Mucosa of descending colon (tissue), 3 donors: ENCODE results near the gene DGKQ. TPM values are rescaled to one million over a fixed set of nuclear protein-coding genes. Genes with fewer than 3 reads are reported as not detected.

Experiments used
- ATAC-seq: fragments of 200-7000 bp; cut with Tn5 transposase; one replicate; pipeline ENCODE4 v1.9.1; 2020; ENCODE audit warnings: mild to moderate bottlenecking, moderate library complexity
- DNase-seq, 3 donors: peaks; one replicate each; pipeline ENCODE4 v3.0.0-alpha.2; 2020
- H3K36me3 ChIP-seq: fragments of 200-600 bp; one replicate; pipeline ENCODE4 v1.8.0; 2021; ENCODE audit warnings: low read depth, mild to moderate bottlenecking
- H3K4me1 ChIP-seq: fragments of 200-600 bp; one replicate; pipeline ENCODE4 v1.8.0; 2021; ENCODE audit warnings: low read depth, mild to moderate bottlenecking
- H3K4me3 ChIP-seq: fragments of 200-600 bp; one replicate; pipeline ENCODE4 v1.8.0; 2021; ENCODE audit warnings: mild to moderate bottlenecking
- H3K9me3 ChIP-seq: fragments of 200-600 bp; one replicate; pipeline ENCODE4 v1.8.0; 2021; ENCODE audit warnings: mild to moderate bottlenecking
- intact Hi-C, 2 donors: fragments of 100-400 bp; cut with DNase I in 1 of 2; cut with micrococcal nuclease in 1 of 2; formaldehyde crosslinking; loops; one replicate each; pipeline versions ENCODE4 v1.11.0 to v1.11.1; 2022; cut with DNase I, micrococcal nuclease
- total RNA-seq, 3 donors: library from RNA; stranded (reverse); fragmentation: NEBNext Ultra II Directional in 2 of 3; extraction: Animal tissue kit (Norgen Biotek cat#: 25700) in 2 of 3; gene quantifications; one replicate each; pipeline versions ENCODE4 v1.2.1 to v1.2.4, GENCODE V29; 2021 to 2023
- TF ChIP-seq, protein P1 (sequence below): fragments of 200-600 bp; IDR thresholded peaks from one replicate; pipeline ENCODE4 v1.8.0; 2022; ENCODE audit warnings: antibody characterized with exemption, mild to moderate bottlenecking
- donor health status: DM: no; HTN: no; CAD: no; lungs with moderate emphysema.
- donor health status: DM: no; HTN: no; CAD: no.
- donor health status: DM: no; HTN: yes; CAD: no.

Gene DGKQ
- total RNA-seq, 3 donors from 2014 or later: 31.8 to 56.1 (median 41.7) TPM

DNA sequence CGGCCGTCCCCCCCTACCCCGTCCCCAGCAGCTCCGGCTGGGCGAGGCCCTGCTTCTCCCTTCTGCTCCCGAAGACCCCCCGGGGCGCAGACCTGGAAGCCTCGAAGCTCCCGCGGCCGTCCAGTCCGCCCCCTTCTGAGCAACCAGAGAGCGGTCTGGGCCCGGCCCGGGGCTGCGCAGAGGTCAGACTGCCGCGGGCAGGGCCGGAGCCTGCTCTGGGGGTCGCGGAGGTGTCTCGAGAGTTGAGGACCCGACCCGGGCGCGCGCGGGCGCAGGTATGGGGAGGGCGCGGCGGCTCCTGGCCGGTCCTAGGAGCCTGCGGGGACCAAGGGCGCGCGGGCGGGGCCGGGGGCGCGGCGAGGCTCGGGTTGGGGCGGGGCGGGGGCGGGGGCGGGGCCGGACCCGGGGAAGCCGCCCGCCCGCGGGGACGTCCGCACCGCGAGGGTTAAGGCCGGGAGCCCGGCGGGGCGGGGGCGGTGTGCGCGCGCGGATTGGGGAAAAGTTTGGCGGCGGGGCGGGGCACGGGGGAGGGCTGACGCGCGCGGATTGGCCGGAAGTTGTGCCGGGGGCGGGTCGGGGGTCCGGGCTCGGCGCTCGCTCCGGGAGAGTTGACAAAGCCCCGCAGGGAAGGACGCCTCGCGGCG is 37.8 kb upstream of the DGKQ start, which contains the start of gene FGFRL1:
Gene FGFRL1, plus strand, starts transcription at position 605 of the 644 bp plus-strand sequence. CDS start 860 bp downstream, outside the sequence.
- no peaks in the 10 kb centered on the region for H3K9me3 ChIP-seq
- DNase-seq: peak; percentile 94 to 96 (median 96)
- TF ChIP-seq, protein P1, sequence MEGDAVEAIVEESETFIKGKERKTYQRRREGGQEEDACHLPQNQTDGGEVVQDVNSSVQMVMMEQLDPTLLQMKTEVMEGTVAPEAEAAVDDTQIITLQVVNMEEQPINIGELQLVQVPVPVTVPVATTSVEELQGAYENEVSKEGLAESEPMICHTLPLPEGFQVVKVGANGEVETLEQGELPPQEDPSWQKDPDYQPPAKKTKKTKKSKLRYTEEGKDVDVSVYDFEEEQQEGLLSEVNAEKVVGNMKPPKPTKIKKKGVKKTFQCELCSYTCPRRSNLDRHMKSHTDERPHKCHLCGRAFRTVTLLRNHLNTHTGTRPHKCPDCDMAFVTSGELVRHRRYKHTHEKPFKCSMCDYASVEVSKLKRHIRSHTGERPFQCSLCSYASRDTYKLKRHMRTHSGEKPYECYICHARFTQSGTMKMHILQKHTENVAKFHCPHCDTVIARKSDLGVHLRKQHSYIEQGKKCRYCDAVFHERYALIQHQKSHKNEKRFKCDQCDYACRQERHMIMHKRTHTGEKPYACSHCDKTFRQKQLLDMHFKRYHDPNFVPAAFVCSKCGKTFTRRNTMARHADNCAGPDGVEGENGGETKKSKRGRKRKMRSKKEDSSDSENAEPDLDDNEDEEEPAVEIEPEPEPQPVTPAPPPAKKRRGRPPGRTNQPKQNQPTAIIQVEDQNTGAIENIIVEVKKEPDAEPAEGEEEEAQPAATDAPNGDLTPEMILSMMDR: no peak
- intact Hi-C loops: no loop called here
- no peak within 1 kb of the TSS for H3K4me3 ChIP-seq
- H3K4me1 ChIP-seq: peaks cover 11% of the 10 kb centered on the region
- H3K36me3 ChIP-seq: no peaks in the 10 kb centered on the region
- ATAC-seq: peak; percentile 66

- DNase-seq (peak; percentile 67 to 90 (median 78)), ATAC-seq (peak; percentile 55)
- Histone ChIP-seq H3K4me3 (peak overlapping the region; percentile 17), H3K36me3 (no peaks in the 10 kb centered on the region), H3K4me1 (peaks cover 11% of the 10 kb centered on the region), H3K9me3 (no peaks in the 10 kb centered on the region)
- intact Hi-C loops: no loop called here
- TF ChIP-seq, protein P1: no peak
These were observed 37.1 kb upstream of the DGKQ start for GRCh38 chr4:1010395-1011021.

- peak; percentile 81 for ATAC-seq
- H3K9me3 ChIP-seq: no peaks in the 10 kb centered on the region
- H3K36me3 ChIP-seq: no peaks in the 10 kb centered on the region
- intact Hi-C loops: no loop called here
- peak overlapping the region; percentile 17 for H3K4me3 ChIP-seq
- H3K4me1 ChIP-seq: peaks cover 11% of the 10 kb centered on the region
- DNase-seq: peak; percentile 71 to 90 (median 86)
- TF ChIP-seq, protein P1: peak; percentile 7
These were observed 36.4 kb upstream of the DGKQ start for GRCh38 chr4:1009542-1010394.

DNA sequence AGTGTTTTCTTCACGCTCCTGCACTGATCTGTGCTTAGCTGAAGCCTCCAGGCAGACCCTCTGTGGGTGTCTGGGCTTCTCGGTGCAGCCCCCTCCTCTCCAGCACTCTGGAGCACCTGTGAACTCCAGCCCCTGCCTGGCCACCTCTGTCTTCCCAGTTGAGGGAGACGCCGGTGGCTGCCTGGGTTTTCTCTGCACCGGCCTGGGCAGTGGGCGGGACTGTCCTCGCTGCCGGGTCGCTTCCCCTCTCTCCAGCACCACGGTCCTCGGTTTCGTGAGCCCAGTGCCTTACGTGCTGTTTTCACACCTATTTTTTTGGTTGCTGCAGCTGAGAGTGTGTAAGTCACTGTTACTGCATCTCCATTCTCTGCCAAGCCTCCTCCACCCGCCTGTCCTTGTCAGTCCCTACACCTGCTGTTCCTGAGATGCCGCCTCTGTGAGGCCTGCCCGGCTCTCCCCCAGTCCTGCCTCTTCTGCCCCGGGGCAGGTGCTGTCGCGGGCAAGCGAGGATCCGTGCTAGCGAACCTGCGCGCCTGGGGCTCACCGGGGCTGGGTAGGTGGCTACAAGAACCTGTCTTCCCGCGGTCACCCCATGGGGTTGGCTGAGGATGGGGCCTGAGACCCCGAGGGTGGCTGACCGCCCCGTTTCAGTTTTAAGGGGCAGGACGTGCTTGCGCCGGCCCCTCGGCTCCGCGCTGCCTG is 35.6 kb upstream of the DGKQ start:
- no peak overlapping the region for H3K4me3 ChIP-seq
- TF ChIP-seq, protein P1: no peak
- H3K4me1 ChIP-seq: peaks cover 11% of the 10 kb centered on the region
- DNase-seq: peak; percentile 53 to 82 (median 76)
- H3K9me3 ChIP-seq: no peaks in the 10 kb centered on the region
- no peaks in the 10 kb centered on the region for H3K36me3 ChIP-seq
- intact Hi-C loops: no loop called here
- peak; percentile 5 for ATAC-seq

DNA sequence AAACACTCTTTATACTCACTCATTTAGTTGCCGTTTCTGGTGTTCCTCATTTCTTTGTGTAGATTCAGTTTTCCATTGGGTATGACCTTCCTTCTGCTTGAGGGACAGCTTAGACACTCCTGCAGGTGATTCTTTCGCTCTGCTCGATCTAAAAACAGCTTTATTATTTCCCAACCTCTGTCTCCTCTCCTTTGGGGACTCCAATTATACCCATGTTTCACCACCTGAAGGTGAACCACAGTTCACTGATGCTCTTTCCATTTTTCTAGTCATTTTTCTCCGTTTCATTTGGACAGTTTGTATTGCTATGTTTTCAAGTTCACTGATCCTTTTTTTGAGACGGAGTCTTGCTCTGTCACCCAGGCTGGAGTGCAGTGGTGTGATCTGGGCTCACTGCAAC is 33.5 kb upstream of the DGKQ start:
- Histone ChIP-seq H3K36me3 (no peaks in the 10 kb centered on the region), H3K4me1 (peaks cover 22% of the 10 kb centered on the region), H3K4me3 (no peak overlapping the region), H3K9me3 (no peaks in the 10 kb centered on the region)
- intact Hi-C loops: no loop called here
- ATAC-seq: no peak
- TF ChIP-seq, protein P1: no peak
- no peak for DNase-seq
